NCI-H1417 (cell line): Measurements from ENCODE around the gene RUNX2.
A peak's percentile ranks its signal among the peaks of the same experiment; 100 is the strongest.

ENCODE experiments used
- DNase-seq, 3 experiments: peaks; one replicate each; lab custom pipeline; 2025; lab: John Stamatoyannopoulos, UW

Gene RUNX2

DNA sequence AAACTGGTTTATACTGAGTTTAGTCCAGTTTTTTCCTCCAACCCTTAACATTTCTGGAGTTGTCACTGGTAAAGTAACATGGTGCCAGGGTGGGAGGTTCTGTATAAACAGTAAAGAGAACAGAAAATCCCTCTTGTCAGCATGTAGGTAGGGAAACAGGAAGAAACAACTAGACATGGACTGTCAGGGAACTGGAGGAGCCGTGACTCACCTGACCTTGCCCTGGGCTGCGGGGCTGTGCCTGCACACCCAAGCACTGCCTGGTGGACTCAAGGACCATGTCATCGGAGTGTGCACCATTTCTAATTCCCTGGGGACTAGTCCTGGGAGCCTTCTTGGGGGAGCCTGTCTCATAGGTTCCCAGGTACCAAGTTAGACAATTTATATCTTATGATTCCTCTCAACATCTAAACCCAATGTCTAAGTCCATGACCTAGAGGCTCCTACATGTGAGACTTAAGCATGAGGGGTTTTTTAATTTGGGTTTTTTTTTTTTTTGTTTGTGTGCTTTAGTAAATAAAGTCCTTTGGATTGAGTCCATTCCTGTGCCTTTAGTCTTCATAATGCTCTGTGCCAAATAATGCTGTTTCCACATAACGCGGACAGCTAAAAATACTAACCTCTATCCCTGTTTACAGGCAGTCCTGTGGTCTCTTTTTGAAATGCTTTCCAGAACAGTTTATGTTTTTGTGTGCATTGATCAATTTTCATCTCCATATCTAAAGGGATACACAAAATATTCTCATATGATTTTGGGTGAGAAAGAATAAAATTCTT lies 186.5 kb downstream of the RUNX2 start:
- no peak for DNase-seq

DNA sequence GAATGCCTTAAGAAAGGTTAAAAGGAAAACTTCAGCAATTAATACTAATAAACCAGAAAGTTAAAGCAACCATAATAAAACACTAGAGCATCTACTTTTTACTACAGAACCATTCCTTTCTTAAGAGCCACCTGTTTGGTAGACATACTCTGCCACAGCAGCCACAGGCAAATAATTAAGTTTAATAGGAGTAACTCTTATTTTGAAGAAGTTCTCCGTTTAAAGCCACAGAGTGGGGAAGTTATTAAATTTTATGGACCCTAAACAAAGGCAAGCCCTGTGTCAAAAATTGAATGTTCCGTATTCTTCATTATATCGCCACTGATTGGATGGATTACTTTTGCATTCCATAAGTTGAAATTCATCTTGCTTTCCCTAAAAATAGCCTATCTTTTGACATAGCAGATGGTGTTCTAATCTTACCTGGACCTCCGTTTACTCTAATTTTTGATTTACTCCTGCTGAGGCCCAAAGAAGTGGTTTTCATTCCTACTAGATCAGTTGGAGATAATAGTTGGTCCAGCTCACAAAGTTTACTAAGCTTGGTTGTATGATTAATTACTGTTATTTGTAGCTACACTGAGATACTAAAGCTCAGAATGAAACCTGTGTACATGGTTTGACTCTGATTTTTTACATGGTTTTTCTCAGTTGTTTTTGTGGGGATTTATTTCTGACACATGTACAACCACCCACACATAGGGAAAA lies 190.0 kb downstream of the RUNX2 start:
- no peak for DNase-seq

DNA sequence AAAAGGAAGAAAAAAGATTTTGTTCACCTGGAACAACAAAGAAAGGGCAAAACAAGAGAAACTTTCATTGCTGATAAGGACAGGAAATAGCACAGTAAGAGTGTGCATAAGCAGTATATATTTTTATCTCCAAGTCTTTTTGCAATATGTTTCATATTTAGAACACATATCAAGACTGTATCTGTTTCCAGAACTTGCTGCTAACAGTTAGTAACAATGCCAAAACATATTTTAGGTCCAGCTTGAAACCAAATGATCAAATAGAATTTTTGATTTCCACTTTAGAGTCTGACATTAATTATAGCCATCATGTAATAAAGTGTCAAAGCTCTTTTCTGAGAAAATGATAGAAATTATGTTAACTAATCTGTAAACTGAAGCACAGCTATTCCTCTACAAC lies 193.1 kb downstream of the RUNX2 start:
- DNase-seq, result no peak

DNA sequence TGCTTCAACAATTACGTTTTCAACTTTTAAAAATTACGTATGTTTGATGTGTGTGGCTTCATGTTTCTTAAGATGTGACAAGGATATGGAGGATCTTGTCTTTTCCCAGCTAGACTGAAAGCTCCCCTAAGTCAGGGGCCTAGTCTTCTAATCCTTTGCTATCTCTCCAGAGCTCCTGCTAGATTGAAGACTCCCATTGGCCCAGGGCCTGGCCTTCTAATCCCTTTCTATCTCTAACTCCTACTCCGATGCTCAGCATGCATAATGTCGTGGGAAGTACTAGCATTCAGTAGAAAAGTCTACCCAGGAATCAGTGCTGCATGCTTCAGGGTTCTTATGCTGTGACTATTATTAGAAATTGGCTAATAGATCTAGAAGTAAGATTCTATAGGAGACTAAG lies 194.4 kb downstream of the RUNX2 start:
- no peak for DNase-seq

DNA sequence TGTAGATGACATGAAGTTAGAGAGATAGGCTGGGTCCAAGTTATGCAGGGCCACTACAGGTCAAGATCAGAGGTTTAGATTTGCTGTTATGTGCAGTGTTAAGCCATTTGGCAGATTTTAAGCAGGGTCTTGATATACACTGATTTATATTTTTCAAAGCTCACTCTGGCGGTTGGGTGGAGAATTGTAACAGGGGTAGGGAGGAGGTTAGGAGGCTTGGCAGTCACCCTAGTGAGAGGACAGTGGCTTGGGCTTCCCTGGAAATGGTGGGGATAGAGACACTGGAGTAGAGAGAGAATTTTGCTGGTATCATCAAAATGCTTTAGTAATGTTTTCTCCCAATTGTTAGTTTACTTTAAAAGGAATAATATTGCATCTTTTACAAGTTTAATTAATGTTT lies 199.1 kb downstream of the RUNX2 start:
- DNase-seq, result no peak

DNA sequence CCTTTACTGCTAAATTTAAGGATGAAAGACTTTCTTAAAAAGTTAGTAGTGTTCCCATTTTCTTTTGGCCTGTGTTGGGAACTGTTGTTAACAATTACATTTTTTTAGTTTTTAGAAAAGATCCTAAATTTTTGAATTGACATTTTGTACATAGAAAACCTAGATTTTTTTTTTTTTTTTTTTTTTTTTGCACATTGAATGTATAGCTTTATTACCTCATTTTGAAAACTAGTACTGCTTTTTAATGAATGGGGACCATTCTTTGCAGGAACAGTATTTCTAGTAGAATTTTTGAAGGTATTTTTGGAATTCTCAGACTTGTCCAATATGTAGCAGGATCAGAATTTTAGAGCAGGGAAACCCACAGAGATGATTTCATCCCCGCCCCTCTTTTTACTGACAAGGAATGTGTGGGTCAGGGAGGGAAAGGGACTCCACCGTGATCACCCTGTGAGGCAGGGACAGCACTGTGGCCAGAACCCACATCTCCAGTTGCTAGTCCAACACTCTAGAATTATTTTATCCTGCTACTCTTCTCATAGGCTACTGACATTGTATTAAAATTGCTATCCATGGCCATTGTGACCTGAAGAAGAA lies 204.0 kb downstream of the RUNX2 start:
- DNase-seq, result no peak

DNA sequence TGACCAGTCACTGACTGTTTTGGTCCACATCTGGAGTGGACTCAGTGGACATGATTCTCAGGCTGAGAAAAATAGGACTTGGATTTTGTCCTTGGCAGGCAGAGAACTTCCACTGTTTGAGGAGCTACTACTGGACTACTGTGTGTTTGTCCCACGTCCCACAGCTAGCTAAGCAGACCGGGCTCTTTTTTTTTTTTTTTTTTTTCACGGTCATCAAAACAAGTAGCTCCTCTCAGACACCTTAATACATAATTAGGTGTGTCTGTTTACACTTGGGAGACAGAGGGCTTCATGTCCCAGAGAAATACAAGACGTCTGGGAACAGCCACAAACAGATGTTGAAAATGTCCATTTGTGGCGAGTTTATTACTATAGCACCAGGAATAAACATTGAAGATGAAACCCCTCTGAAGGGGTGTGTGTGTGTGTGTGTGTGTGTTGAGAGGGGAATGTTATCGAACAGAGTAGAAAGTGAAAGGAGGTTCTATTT lies 204.6 kb downstream of the RUNX2 start:
- DNase-seq, result peak in 1 of 3 experiments; percentile 24

DNA sequence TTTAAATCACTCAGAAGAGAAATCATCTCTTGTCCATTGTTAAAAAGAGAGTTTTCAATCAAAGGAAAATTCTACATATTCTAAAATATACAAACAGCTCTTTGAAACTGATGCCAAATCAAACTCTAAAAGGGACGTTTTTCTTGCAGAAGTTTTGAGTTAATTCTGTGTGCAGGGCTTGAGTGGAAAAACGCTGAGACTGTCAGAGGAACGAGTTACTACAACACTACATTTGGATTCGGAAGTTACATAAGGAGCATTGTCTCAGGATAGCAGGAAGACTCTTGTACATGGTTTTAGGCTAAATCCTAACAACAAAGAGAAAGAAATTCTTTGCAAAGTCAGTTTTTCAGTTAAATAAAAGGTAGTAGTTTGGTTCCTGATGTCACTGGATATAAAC lies 205.3 kb downstream of the RUNX2 start:
- no peak for DNase-seq

DNA sequence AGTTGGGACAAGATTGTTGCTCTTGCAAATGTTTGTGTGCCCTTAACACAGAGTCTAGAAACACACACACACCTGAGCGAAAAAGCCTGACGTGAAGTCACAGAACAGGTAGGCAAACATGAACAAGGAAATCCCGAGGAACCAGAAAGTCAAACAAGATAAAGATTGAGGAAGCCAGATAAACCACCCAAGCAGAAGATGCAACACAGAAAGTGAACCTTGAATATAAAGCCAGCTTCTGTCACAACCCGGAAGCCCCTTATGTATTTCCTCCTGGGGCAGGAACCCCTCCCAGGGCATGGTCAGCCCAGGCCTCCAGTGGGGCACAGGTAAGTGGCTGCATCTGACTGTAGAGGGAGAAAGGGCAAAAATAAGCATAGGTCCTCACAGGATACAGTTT lies 207.8 kb downstream of the RUNX2 start:
- no peak for DNase-seq

DNA sequence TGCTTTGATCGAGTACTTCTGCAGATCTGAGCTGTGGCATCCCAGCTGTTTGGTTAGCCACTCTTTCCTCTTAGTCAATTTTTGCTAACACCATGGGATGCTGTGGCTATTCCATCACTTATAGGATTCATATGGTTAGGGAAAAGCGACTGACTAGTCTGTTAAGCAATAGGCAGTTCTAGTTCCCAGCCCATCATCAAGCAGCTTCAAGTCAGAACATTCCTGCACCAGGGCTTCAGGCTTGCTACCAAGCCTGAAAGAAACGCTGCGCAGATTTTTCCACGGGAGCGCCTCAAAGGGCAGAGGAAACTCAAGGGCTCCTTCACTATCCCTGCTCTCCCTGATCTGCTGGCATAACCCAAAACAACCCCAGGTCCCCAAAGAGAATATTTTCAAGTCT lies 209.4 kb downstream of the RUNX2 start:
- DNase-seq, result no peak

DNA sequence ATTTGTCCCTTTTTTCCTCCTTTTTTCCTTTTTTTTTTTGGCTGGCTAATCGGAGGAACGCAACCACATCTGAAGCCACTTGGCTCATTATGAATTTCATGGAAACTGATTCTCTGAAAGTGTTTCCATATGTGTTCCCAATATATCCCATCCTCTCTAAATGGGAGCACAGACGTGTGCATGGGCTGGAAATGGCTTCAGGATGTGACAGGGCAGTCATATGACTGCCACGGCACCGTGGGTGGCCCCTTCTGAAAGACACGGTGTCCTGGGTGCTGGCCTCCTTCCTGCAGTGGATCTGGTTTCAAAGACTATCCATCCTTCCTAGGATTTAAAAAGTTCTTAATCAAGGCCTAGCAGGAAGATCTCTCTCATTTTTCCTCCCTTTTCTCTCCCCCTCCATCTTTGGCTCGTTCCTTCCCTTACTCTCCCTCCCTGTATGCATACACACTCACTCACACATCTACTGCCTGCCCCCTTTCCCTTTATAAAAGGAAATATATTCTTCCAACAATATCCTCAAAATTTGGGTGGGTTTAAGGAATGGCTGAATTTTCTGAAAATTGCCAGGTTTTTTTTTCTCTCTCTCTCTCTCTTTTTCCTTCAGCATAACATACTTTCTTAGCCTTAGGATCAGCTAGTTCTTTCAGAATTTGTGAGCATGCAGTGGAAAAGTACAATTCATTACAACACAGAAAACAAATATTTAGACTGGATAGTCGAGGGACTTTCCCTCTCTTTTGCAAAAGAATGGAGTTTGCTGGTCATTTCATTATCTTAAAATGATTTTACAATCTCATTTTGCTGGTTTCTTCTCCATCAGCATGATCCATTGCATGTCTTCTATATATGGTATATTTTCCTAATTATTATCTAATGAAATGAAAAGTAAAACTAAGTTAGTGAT lies 210.8 kb downstream of the RUNX2 start:
- DNase-seq, result no peak

DNA sequence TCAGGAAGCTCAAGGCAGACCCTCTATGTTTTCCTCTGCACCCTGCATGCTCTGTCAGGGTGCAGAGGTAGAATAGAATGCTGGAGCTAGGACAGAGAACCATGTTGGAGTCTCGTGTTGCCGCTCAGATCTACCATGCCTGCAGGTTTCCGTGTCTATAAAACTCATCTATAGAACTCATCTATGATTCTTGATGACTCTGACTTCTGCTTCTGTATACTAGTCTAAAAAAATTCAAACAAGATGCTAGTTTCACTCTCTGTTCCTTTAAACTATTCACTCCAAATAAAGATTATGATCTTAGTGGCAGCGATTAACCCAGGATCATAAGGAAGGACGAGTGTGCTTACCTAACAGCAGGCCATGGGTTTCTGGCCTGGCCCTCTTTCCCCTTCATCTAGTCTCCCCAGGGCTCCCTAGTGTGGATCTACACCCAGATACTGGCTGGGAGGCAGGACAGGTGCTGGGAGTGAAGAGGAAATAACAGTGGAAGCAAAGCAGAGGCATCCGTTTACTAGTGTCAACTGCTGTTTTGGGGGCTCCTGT lies 212.3 kb downstream of the RUNX2 start:
- no peak for DNase-seq

DNA sequence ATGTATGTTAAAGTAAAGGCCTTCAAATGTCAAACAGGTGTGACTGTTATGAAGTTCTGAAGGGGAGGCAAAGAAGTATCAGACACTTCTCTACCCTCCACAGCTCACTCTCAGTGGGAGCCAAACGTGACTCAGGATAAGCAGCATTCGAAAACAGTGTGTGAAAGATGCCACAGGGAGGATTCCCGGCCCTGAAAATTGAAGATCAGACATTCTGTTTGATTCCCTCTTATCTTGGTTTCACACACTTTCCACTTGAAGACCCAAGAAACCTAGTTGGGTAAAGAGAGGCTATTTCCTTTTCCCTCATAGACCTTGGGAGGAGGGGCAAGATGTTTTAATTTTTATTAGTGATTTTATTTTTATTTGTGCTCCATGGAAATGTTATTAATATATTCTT lies 213.8 kb downstream of the RUNX2 start:
- DNase-seq, result no peak

DNA sequence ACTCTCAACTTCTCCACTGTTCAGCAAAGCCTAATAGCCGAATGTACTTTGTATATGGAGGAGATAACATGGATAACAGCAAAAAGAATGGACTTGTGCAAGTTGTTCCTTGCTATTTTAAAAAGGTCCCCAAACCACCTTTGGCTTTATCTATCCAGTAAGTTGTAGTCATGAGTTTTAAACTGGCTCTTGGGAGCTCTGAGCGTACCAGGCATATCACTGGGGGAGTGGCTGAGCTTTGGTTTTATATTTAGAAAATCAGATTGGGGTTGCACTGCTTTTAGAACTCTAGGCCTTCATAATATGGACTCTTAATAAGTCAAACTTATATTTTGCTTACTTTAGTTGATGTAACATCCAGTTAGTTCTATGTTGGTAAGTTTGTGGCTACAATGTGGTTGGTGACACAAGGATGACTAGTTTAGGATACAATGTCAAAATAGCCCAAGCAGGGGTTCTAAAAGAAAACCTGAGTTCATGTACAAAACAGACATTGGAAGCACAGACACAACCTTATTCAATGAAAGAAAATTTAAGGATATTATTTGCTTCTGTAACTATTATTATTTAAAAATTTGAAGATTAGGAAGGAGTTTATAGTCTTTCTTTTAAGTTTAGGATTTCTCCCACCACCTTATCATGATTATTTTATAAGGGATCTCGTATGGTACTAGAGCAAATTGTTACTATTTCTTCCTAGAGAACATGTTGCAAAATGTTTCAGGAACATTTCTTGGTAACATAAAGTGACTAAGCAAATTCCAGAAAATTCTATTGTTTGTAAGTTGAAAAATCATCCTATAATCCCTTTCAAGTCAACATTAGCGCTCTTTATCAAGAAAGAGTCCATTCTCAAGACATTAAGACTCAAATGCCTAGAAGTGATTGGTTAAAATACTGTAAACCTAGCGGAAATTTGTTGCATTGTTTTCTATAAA lies 215.4 kb downstream of the RUNX2 start:
- DNase-seq, result no peak

DNA sequence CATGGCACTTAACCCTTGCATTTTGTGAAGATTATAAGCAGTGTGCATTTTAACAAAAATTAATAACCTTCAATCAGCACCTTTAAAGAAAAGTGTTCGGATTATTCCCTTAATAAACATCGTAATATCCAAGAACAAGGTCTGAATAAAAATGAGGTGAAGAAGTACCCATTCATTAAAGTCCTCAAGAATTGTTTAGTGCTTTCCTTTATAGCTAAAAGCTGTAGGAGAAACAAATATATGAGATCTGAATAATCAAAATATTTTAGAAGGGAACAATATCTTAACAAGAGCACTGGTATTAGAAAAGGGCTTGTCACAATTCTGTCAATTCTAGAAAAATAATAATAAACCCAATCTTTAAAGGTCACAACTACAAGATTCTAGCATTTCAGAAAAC lies 217.3 kb downstream of the RUNX2 start:
- DNase-seq, result no peak

DNA sequence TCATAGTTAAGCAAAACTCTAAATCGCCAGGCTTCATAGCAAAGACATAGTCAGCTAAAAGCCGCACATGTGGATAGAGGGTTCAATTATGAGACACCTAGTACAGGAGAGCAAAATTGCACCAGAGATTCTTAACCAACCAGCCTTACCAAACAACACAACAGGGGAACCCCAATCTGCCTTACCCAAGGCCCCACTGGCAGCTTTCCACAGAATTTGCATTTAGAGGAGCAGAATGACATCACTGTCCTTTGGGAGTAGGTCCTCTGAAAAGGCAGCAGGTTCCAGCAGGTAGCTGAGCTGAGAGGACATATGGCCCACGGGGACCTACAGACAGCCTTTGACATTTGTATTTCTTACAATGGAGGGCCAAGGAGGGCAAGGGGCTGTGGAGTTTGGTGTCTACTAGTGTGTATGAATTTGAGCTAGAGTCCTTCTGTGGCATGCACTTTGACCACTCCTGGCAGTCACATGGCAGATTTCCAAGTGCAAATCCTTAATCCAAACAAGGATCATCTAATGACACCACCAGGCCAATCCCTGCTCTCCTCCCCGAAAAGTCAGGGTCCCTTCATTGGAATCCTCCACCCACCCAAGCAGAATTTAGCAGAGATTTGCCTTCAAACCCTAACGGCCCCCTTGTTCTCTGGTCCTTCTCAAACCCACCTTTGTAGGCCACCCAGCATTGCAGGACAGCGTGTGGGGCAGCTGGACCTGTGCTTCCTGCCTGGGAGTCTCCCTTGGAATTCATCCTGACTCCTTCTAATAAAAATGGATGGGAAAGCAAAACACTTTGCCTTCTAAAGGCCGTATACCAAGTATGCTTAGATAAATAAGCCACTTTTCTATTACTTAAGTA lies 220.8 kb downstream of the RUNX2 start:
- no peak for DNase-seq

DNA sequence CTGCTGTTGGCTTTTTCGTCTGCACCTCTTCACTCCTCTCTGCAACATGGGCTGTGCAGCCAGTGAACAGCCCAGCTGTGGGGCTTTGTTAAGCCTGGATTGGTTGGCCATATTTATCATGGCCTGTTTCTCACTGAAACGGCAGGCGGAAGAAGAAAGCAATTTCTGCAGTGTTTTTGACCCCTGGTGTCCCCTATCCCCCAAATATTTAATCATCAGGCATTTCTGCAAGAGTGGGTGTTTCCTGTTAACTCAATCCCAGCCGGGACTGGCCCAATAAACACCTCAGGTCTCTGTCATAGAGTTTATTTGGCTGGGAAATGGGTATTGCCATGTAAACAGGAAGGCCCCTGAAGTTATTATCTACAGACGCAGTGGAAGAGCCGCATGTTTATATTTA lies 224.4 kb downstream of the RUNX2 start:
- no peak for DNase-seq

DNA sequence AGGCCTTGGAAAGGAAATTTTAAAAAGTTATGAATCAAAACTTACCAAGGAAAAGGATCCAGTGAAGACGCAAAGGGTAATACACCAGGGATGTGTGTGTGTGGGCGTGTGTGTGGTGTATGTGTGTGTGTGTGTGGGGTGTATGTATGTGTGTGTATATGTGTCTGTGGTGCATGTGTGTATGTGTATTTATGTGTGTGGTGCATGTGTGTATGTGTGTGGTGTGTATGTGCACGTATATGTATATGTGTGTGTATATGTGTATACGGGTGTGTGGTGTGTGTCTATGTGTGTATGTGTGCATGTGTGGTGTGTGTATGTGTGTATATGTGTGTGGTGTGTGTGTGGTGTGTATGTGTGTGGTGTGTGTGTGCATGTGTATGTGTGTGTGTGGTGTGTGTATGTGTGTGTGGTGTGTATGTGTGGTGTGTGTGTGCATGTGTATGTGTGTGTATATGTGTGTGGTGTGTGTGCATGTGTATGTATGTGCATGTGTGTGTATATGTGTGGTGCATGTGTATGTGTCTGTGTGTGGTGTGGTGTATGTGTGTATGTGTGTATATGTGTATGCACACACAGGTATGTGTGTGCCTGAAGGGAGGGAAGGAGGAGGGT lies 225.7 kb downstream of the RUNX2 start:
- DNase-seq, result no peak

DNA sequence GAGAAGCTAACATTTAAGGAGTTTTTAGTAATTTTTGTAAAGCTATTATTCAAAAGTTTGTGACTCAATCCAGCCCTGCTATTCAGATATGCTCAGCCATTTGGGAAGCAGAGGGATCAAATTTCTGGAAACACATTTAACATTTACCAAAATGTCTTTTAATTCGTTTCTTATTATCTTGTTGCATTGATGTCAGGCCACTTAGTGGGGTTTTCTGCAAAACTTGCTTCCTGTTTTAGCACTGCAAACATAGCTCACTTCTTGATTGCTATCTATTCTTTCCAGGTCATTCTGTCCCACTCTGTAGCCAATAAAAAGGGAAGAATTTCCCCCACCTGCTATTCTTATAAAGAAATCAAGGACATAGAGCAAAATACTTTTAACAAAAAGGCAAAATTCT lies 226.5 kb downstream of the RUNX2 start:
- DNase-seq, result no peak
